GM18858 (cell line): ENCODE measurements around the gene ITIH3.

Experiments
- ATAC-seq: cut with Tn5 transposase; IDR thresholded peaks from one replicate; pipeline ENCODE4 v1.9.1; 2021; ENCODE audit not compliant: unreplicated experiment

Gene ITIH3

GRCh38 chr3:52779837-52780585 lies 14.6 kb upstream of the ITIH3 start:
- ATAC-seq: no peak

GRCh38 chr3:52781741-52782140 lies 12.9 kb upstream of the ITIH3 start:
- no peak for ATAC-seq

GRCh38 chr3:52782412-52783210 lies 12.0 kb upstream of the ITIH3 start:
- no peak for ATAC-seq

GRCh38 chr3:52783211-52783555 lies 11.4 kb upstream of the ITIH3 start:
- ATAC-seq: no peak

GRCh38 chr3:52784021-52784621 lies 10.5 kb upstream of the ITIH3 start:
- no peak for ATAC-seq

DNA sequence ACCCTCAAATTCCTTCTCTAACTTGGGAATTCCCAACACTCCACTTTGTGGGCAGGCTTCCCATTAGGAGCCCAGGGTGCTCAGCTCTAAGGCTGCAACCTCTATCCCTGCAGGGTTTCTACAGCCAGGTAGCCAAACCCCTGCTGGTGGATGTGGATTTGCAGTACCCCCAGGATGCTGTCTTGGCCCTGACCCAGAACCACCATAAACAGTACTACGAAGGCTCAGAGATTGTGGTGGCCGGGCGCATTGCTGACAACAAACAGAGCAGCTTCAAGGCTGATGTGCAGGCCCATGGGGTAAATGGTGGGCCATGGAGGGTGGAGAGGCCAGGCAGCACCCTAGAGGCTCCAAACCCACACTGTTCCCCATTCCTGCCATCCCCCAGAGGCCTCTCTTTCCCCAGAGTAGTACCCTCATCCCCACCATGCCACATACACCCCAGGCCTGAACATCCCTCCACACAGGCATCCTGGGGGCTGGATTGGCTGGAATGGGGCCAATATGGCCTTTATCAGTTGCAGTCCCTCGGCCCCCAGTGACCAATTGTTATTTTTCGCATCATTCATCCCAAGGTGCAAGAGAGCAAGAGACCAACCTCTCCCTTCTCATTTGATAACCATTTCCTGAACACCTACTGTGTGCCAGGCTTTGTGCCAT lies 9.5 kb upstream of the ITIH3 start:
- no peak for ATAC-seq

DNA sequence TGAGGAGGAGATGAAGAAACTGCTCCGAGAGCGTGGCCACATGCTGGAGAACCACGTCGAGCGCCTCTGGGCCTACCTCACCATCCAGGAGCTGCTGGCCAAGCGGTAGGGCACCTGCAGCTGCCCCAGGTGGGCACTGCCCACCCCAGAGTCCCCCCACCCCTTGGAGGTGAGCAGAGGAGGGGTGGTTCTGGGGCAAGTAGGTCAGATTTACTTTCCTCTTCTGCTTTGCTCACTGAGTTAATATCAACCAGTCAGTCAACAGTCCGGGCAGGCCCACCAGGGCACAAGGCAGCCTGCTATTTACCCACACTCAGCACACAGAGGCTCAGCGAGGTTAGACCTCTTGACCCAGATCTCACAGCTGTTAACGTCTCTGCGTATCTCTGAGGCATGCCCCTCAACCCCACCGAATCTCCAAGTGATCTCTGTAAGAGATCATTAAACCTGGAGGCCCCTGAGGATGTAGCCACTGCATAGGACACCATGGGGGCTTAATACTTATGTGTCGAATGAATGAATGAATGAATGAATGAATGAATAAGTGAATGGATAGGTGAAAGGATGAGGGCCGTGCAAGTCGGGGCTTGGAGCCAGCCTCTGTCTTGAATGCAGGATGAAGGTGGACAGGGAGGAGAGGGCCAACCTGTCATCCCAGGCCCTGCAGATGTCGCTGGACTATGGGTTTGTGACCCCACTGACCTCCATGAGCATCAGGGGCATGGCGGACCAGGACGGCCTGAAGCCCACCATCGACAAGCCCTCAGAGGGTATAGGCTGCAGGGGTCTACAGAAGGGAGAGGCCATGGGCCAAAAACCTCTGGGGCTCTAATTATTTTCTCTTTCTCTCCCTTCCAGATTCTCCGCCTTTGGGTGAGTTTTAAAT lies 8.0 kb upstream of the ITIH3 start:
- ATAC-seq: no peak

GRCh38 chr3:52787246-52787645 lies 7.3 kb upstream of the ITIH3 start:
- no peak for ATAC-seq

DNA sequence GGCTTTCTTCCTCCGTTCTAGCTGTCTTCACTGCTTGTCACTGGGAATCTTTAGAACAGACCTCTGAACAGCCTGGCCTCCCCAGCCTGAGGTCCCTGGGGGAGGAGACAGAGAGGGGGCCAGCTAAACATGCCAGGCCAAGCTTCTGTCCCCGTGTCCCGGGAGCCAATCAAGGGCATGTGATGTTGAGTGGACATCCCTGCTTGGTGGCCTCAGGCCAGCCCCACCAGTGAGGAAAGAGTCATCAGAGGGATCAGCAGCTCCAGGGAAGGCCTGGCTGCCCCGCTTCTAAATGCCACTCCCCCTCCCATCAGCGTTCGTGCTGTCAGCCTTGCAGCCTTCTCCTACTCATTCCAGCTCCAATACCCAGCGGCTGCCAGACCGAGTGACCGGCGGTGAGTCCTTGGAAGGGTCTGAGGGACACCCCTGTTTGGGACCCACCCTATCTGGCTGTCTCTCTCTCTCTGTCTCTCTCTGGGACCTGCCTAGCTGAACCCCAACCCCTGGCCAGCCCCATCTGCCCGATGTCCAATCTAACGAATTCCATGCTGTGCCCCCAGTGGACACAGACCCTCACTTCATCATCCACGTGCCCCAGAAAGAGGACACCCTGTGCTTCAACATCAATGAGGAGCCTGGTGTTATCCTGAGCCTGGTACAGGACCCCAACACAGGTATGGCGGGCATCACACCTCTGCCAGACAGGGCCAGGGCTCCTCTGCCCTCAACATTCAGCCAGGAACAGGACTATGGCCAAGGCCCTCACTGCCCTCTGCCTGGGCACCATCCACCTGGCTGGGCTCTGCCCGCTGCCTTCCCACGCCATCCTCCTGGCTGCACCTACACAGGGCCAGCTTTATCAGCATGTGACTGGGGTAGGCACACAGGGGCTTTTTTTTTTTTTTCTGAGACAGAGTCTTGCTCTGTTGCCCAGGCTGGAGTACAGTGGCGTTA lies 6.6 kb upstream of the ITIH3 start:
- ATAC-seq: no peak

DNA sequence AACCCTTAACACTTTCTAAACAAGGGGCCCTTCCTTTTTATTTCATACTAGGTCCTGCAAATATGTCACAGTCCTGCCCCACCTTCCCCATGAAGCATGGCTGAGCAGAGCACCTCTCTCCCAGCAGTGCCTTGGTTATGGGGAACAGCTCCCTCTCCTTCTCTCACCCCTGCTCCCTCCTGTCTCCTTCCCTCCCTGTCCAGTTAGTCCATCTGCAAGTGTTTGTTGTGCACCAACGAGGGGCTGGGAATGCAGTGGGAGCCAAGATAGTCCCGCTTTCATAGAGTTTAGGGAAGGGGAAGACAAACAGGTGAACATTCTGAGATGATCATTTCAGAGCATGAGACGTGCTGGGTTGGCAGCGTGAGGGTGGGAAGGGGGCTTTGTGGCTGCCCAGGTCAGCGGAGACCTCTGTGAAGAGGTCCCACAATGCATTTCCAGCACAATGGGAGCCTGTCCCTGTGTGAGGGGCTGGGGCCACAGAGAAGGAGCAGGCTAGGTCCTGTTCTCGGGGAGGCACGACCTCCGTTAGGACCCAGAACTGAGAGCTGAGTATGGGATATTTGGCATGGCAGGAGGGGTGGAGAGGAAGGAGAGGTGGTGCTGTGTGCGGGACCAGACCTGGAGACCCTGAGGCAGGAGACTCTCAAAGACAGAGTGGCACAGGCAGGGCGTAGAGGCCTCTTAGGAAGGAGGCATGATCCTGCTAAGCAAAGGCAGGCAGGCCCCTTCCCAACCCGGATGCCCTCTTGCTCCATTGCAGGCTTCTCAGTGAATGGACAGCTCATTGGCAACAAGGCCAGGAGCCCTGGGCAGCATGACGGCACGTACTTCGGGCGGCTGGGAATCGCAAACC lies 5.5 kb upstream of the ITIH3 start:
- no peak for ATAC-seq

DNA sequence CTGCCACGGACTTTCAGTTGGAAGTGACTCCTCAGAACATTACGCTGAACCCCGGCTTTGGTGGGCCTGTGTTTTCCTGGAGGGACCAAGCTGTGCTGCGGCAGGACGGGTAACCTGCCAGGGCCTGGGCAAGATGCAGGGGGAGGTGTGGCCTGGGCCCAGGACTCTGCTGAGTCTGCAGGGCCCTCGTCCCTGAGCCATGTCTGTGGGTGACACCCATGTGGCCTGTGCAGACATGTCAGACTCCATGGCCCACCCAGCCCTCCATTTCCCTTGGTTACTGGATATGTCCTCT lies 4.9 kb upstream of the ITIH3 start:
- ATAC-seq: no peak

DNA sequence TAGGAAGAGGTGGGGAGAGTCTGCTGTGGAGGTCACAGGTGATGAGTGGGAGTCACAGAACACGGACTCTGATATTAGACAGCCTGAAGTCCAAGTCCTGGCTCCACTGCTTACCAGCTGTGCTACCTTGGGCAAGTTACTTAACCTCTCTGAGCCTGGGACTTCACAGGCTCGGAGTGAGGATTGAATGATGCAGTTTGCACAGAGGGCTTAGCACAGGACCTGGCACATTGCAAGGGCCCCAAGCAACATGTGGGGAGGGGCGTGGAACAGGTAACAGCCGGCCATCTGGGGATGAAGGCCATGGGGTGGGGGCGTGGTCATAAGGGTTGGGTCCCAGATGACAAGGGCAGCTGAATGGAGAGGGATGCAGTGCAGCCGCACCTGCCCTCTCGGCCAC lies 4.3 kb upstream of the ITIH3 start:
- no peak for ATAC-seq

- ATAC-seq: no peak
Observed at GRCh38 chr3:52790741-52791140, 3.9 kb upstream of the ITIH3 start.

GRCh38 chr3:52791366-52791765 lies 3.2 kb upstream of the ITIH3 start:
- no peak for ATAC-seq

GRCh38 chr3:52791928-52792327 lies 2.7 kb upstream of the ITIH3 start:
- ATAC-seq: no peak

DNA sequence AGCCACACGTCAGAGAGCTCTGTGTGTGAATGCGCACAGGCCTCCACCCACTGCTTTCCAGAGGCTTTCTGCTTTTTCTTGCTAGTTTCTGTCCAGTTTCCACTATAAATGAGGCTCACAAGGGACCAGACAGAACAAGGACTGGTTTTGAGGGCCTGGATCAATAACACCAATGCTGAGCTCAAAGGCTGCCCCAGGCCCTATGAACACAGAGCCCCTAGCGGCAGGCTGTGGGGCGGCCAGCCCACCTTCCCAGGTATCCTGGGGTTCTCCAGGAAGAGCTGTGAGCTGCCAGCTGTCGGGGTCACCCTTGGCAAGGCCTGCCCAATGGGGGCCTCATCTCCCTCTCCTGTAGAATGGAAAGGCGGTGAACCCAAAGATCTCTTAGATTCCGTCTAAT lies 2.2 kb upstream of the ITIH3 start:
- no peak for ATAC-seq

GRCh38 chr3:52792961-52793695 lies 1.5 kb upstream of the ITIH3 start:
- no peak for ATAC-seq
